HepG2 (cell line): ENCODE data around the gene DSN1. TPM values are rescaled to one million over a fixed set of nuclear protein-coding genes. Genes with fewer than 3 reads are reported as not detected.

Experiments used
- CC2D1A ChIP-seq: sonication (generic); formaldehyde crosslinking; IDR thresholded peaks from 2 replicates; pipeline ENCODE4 v1.8.1; 2023; ENCODE audit warnings: mild to moderate bottlenecking, missing genetic modification reagents
- CHD4 ChIP-seq: fragments of 200-600 bp; sonication (generic); IDR thresholded peaks from 2 replicates; pipeline ENCODE4 v1.7.0; 2017; ENCODE audit warnings: mild to moderate bottlenecking, low read length, borderline replicate concordance
- ETV6 ChIP-seq: sonication (generic); formaldehyde crosslinking; conservative IDR thresholded peaks from 2 replicates; pipeline ENCODE4 v1.4.0; 2020; ENCODE audit warnings: missing genetic modification reagents
- GZF1 ChIP-seq: sonication (generic); formaldehyde crosslinking; IDR thresholded peaks from 2 replicates; pipeline ENCODE4 v1.5.1; 2020; ENCODE audit warnings: mild to moderate bottlenecking, missing genetic modification reagents
- HHEX ChIP-seq: IDR thresholded peaks from 2 replicates; pipeline ENCODE4 v1.6.1; 2016; ENCODE audit warnings: control low read depth
- JUN ChIP-seq: sonication (generic); formaldehyde crosslinking; IDR thresholded peaks from 2 replicates; pipeline ENCODE4 v1.4.0; 2020; ENCODE audit warnings: mild to moderate bottlenecking, missing genetic modification reagents
- KLF6 ChIP-seq: IDR thresholded peaks from 2 replicates; pipeline ENCODE4 v1.8.0; 2016; ENCODE audit warnings: missing biosample characterization, missing genetic modification reagents
- NR2C2 ChIP-seq: sonication (generic); formaldehyde crosslinking; IDR thresholded peaks from 2 replicates; pipeline ENCODE4 v1.4.0; 2020; ENCODE audit warnings: missing genetic modification reagents, mild to moderate bottlenecking, moderate library complexity, borderline replicate concordance
- PAX8 ChIP-seq: sonication (generic); formaldehyde crosslinking; IDR thresholded peaks from 2 replicates; pipeline ENCODE4 v1.8.0; 2022; ENCODE audit warnings: mild to moderate bottlenecking, missing genetic modification reagents, borderline replicate concordance
- POGZ ChIP-seq: sonication (generic); formaldehyde crosslinking; IDR thresholded peaks from 2 replicates; pipeline ENCODE4 v1.4.0; 2020; ENCODE audit warnings: mild to moderate bottlenecking, missing genetic modification reagents
- PPARG ChIP-seq: conservative IDR thresholded peaks from 2 replicates; pipeline ENCODE4 v1.6.1; 2016; ENCODE audit warnings: missing biosample characterization, missing genetic modification reagents
- TGIF2 ChIP-seq: IDR thresholded peaks from 2 replicates; pipeline ENCODE4 v1.6.1; 2016; ENCODE audit warnings: control low read depth, missing compliant biosample characterization
- ZNF101 ChIP-seq: sonication (generic); formaldehyde crosslinking; IDR thresholded peaks from 2 replicates; pipeline ENCODE4 v1.4.0; 2020; ENCODE audit warnings: mild to moderate bottlenecking, low read depth, missing genetic modification reagents, borderline replicate concordance
- ZNF251 ChIP-seq: sonication (generic); formaldehyde crosslinking; IDR thresholded peaks from 2 replicates; pipeline ENCODE4 v1.9.0; 2021; ENCODE audit warnings: mild to moderate bottlenecking, missing genetic modification reagents
- polyA plus RNA-seq, 8 experiments: library from polyadenylated mRNA; depleted of rRNA in 3 of 8; stranded (reverse) in 7 of 8; unstranded in 1 of 8; fragments of >200 nt; fragmentation: Illumina TruSeq in 4 of 8; extraction: Trizol in 4 of 8; gene quantifications; 2 replicates each; pipeline versions ENCODE4 v1.2.1 to v1.2.3, GENCODE V29; 2011 to 2016; ENCODE audit warnings: low read depth in 4 of 8, missing spikeins in 1 of 8, mixed read lengths in 1 of 8; ENCODE audit not compliant: insufficient read depth in 1 of 8
- total RNA-seq, 5 experiments: library from RNA; depleted of rRNA; stranded (reverse); fragments of >200 nt; fragmentation: Illumina TruSeq; extraction: Trizol; gene quantifications; 2 replicates each; pipeline ENCODE4 v1.2.3, GENCODE V29; 2016; ENCODE audit warnings: low read depth in 1 of 5
- TF ChIP-seq, protein P1 (sequence below): sonication (generic); formaldehyde crosslinking; conservative IDR thresholded peaks from 2 replicates; pipeline ENCODE4 v1.4.0; 2020; ENCODE audit warnings: mild to moderate bottlenecking, missing genetic modification reagents, moderate library complexity
- TF ChIP-seq, protein P2 (sequence below): sonication (generic); formaldehyde crosslinking; IDR thresholded peaks from 2 replicates; pipeline ENCODE4 v1.4.0; 2020; ENCODE audit warnings: low read depth, mild to moderate bottlenecking, missing genetic modification reagents
- TF ChIP-seq, protein P3 (sequence below): sonication (generic); formaldehyde crosslinking; IDR thresholded peaks from 2 replicates; pipeline ENCODE4 v1.4.0; 2020; ENCODE audit warnings: mild to moderate bottlenecking, missing genetic modification reagents
- TF ChIP-seq, protein P4 (sequence below): sonication (generic); formaldehyde crosslinking; IDR thresholded peaks from 2 replicates; pipeline ENCODE4 v1.8.1; 2023; ENCODE audit warnings: missing genetic modification reagents, inconsistent platforms, borderline replicate concordance
- TF ChIP-seq, protein P5 (sequence below), 2 experiments: sonication (generic) in 1 of 2; formaldehyde crosslinking in 1 of 2; IDR thresholded peaks; 2 replicates each; pipeline versions ENCODE4 v1.4.0 to v1.6.1; 2016 to 2020; ENCODE audit warnings: borderline replicate concordance in 1 of 2, low read depth in 1 of 2, mild to moderate bottlenecking in 1 of 2, missing genetic modification reagents in 1 of 2

DSN1 gene
- total and polyA plus RNA-seq, 2 of the 13 experiments (the other 11 are each of a cell fraction or from before 2014, with no cell fraction given) = 18.7 to 53.7 TPM

DNA sequence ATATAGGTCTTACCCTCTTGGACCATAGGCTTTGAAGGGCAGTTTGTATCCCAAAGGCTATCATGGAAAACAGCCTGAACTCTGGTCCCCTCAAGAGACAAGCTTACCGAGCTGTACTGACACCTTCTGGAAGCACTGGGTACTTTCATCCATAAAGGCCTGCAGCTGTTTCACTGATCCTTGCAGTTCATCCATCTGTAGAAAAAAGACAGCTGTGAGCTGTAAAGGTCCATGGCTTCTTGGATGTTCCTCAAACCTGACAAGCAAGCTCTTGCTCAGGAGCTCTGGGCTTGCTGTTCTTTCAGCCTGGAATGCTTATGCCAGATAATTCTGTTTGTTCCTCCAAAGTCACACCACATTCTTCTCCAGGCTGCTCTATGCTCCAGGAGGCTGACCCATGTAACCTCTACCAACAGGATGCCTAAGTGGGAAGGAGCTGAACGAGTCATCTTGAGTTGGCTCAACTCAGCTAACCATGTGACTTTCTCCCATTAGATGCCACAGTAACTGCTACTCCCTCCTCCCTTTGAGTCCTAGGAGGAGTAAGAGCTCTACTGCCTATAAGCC is 18.8 kb downstream of the DSN1 start (continued):
- TF ChIP-seq, protein P1, sequence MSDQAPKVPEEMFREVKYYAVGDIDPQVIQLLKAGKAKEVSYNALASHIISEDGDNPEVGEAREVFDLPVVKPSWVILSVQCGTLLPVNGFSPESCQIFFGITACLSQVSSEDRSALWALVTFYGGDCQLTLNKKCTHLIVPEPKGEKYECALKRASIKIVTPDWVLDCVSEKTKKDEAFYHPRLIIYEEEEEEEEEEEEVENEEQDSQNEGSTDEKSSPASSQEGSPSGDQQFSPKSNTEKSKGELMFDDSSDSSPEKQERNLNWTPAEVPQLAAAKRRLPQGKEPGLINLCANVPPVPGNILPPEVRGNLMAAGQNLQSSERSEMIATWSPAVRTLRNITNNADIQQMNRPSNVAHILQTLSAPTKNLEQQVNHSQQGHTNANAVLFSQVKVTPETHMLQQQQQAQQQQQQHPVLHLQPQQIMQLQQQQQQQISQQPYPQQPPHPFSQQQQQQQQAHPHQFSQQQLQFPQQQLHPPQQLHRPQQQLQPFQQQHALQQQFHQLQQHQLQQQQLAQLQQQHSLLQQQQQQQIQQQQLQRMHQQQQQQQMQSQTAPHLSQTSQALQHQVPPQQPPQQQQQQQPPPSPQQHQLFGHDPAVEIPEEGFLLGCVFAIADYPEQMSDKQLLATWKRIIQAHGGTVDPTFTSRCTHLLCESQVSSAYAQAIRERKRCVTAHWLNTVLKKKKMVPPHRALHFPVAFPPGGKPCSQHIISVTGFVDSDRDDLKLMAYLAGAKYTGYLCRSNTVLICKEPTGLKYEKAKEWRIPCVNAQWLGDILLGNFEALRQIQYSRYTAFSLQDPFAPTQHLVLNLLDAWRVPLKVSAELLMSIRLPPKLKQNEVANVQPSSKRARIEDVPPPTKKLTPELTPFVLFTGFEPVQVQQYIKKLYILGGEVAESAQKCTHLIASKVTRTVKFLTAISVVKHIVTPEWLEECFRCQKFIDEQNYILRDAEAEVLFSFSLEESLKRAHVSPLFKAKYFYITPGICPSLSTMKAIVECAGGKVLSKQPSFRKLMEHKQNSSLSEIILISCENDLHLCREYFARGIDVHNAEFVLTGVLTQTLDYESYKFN = no peak
- TF ChIP-seq POGZ (CRISPR knock-in tag) = no peak
- TF ChIP-seq, protein P2, sequence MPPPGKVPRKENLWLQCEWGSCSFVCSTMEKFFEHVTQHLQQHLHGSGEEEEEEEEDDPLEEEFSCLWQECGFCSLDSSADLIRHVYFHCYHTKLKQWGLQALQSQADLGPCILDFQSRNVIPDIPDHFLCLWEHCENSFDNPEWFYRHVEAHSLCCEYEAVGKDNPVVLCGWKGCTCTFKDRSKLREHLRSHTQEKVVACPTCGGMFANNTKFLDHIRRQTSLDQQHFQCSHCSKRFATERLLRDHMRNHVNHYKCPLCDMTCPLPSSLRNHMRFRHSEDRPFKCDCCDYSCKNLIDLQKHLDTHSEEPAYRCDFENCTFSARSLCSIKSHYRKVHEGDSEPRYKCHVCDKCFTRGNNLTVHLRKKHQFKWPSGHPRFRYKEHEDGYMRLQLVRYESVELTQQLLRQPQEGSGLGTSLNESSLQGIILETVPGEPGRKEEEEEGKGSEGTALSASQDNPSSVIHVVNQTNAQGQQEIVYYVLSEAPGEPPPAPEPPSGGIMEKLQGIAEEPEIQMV (CRISPR knock-in tag) = peak; percentile 78
- no peak for TF ChIP-seq HHEX
- TF ChIP-seq GZF1 (CRISPR knock-in tag) = no peak
- 0 out of 2 replicates have a peak, but pooled peaks have one; percentile 32 for TF ChIP-seq NR2C2 (CRISPR knock-in tag)
- TF ChIP-seq KLF6 (CRISPR knock-in tag) = peak; percentile 73; the same call in 1 of the 2 replicates
- TF ChIP-seq JUN (CRISPR knock-in tag) = 0 out of 2 replicates have a peak, but pooled peaks have one; percentile 25
- no peak for TF ChIP-seq TGIF2 (CRISPR knock-in tag)
- TF ChIP-seq, protein P3, sequence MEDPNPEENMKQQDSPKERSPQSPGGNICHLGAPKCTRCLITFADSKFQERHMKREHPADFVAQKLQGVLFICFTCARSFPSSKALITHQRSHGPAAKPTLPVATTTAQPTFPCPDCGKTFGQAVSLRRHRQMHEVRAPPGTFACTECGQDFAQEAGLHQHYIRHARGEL (CRISPR knock-in tag) = no peak
- no peak for TF ChIP-seq CHD4
- TF ChIP-seq PAX8 (CRISPR knock-in tag) = 0 out of 2 replicates have a peak, but pooled peaks have one; percentile 60
- no peak for TF ChIP-seq ETV6 (CRISPR knock-in tag)
- TF ChIP-seq PPARG (CRISPR knock-in tag) = peak; percentile 65
- TF ChIP-seq, protein P4, sequence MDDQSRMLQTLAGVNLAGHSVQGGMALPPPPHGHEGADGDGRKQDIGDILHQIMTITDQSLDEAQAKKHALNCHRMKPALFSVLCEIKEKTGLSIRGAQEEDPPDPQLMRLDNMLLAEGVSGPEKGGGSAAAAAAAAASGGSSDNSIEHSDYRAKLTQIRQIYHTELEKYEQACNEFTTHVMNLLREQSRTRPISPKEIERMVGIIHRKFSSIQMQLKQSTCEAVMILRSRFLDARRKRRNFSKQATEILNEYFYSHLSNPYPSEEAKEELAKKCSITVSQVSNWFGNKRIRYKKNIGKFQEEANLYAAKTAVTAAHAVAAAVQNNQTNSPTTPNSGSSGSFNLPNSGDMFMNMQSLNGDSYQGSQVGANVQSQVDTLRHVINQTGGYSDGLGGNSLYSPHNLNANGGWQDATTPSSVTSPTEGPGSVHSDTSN (CRISPR knock-in tag) = no peak
- TF ChIP-seq CC2D1A (CRISPR knock-in tag) = no peak
- no peak; the same call in 1 of the 2 replicates for TF ChIP-seq ZNF251 (CRISPR knock-in tag)
- TF ChIP-seq, protein P5, sequence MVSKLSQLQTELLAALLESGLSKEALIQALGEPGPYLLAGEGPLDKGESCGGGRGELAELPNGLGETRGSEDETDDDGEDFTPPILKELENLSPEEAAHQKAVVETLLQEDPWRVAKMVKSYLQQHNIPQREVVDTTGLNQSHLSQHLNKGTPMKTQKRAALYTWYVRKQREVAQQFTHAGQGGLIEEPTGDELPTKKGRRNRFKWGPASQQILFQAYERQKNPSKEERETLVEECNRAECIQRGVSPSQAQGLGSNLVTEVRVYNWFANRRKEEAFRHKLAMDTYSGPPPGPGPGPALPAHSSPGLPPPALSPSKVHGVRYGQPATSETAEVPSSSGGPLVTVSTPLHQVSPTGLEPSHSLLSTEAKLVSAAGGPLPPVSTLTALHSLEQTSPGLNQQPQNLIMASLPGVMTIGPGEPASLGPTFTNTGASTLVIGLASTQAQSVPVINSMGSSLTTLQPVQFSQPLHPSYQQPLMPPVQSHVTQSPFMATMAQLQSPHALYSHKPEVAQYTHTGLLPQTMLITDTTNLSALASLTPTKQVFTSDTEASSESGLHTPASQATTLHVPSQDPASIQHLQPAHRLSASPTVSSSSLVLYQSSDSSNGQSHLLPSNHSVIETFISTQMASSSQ (IDR thresholded peaks at IDR 0.05; ENCODE audit: low read depth) = no peak
- TF ChIP-seq, protein P5 (CRISPR knock-in tag; IDR thresholded peaks at IDR 0.05; ENCODE audit: borderline replicate concordance) = 0 out of 2 replicates have a peak, but pooled peaks have one; percentile 50
- TF ChIP-seq ZNF101 = no peak
